HepG2 (cell line): ENCODE data around the gene ASMT. TPM values are rescaled to one million over a fixed set of nuclear protein-coding genes. Genes with fewer than 3 reads are reported as not detected.

Source experiments
- ATF7 ChIP-seq, 2 experiments: fragments of 450-650 bp in 1 of 2; sonication (generic) in 1 of 2; formaldehyde crosslinking in 1 of 2; IDR thresholded peaks; 2 replicates each; pipeline versions ENCODE4 v1.4.0 to v1.6.1; 2016 to 2020; ENCODE audit warnings: antibody characterized with exemption in 1 of 2, mild to moderate bottlenecking in 1 of 2, missing genetic modification reagents in 1 of 2
- FOSL2 ChIP-seq: sonication (generic); formaldehyde crosslinking; IDR thresholded peaks from 2 replicates; pipeline ENCODE4 v1.4.0; 2020; ENCODE audit warnings: missing genetic modification reagents
- FOXA1 ChIP-seq, 2 experiments: fragments of 450-650 bp in 1 of 2; sonication (generic) in 1 of 2; formaldehyde crosslinking in 1 of 2; IDR thresholded peaks; 2 replicates each; pipeline versions ENCODE4 v1.4.0 to v1.6.1; 2016 to 2020; ENCODE audit warnings: missing genetic modification reagents in 1 of 2
- GABPB1 ChIP-seq: IDR thresholded peaks from 2 replicates; pipeline ENCODE4 v1.6.1; 2016; ENCODE audit warnings: mild to moderate bottlenecking, missing genetic modification reagents, moderate library complexity, missing compliant biosample characterization
- IRF9 ChIP-seq: sonication (generic); formaldehyde crosslinking; IDR thresholded peaks from 2 replicates; pipeline ENCODE4 v1.8.0; 2022; ENCODE audit warnings: missing genetic modification reagents, mild to moderate bottlenecking, borderline replicate concordance
- KMT2B ChIP-seq: IDR thresholded peaks from 2 replicates; pipeline ENCODE4 v1.6.1; 2016; ENCODE audit warnings: missing genetic modification reagents, missing compliant biosample characterization
- NFYC ChIP-seq: IDR thresholded peaks from 2 replicates; pipeline ENCODE4 v1.6.1; 2016; ENCODE audit warnings: missing genetic modification reagents, missing compliant biosample characterization
- PRDM15 ChIP-seq: sonication (generic); formaldehyde crosslinking; IDR thresholded peaks from 2 replicates; pipeline ENCODE4 v1.4.0; 2020; ENCODE audit warnings: missing genetic modification reagents
- SALL1 ChIP-seq: sonication (generic); formaldehyde crosslinking; IDR thresholded peaks from 2 replicates; pipeline ENCODE4 v1.8.0; 2022; ENCODE audit warnings: mild to moderate bottlenecking, missing genetic modification reagents
- SRSF9 ChIP-seq: fragments of 200-400 bp; formaldehyde crosslinking; IDR thresholded peaks from 2 replicates; pipeline ENCODE4 v1.6.1; 2018; ENCODE audit warnings: borderline replicate concordance, mild to moderate bottlenecking, low read depth, low read length; ENCODE audit not compliant: insufficient read depth, poor library complexity, severe bottlenecking
- THAP7 ChIP-seq: sonication (generic); formaldehyde crosslinking; IDR thresholded peaks from 2 replicates; pipeline ENCODE4 v1.8.1; 2023; ENCODE audit warnings: mild to moderate bottlenecking, missing genetic modification reagents
- ZNF124 ChIP-seq: sonication (generic); formaldehyde crosslinking; IDR thresholded peaks from 2 replicates; pipeline ENCODE4 v1.4.0; 2020; ENCODE audit warnings: missing genetic modification reagents
- ZNF160 ChIP-seq: sonication (generic); formaldehyde crosslinking; IDR thresholded peaks from 2 replicates; pipeline ENCODE4 v1.8.0; 2022; ENCODE audit warnings: mild to moderate bottlenecking, inconsistent platforms, missing genetic modification reagents
- ZNF282 ChIP-seq: fragments of 450-650 bp; IDR thresholded peaks from 2 replicates; pipeline ENCODE4 v1.6.1; 2018; ENCODE audit not compliant: partially characterized antibody
- ZNF569 ChIP-seq: sonication (generic); formaldehyde crosslinking; IDR thresholded peaks from 2 replicates; pipeline ENCODE4 v1.5.0; 2020; ENCODE audit warnings: mild to moderate bottlenecking, missing genetic modification reagents, moderate library complexity, borderline replicate concordance
- ZNF614 ChIP-seq: IDR thresholded peaks from 2 replicates; pipeline ENCODE4 v1.6.1; 2018; ENCODE audit warnings: missing biosample characterization, missing genetic modification reagents, inconsistent platforms, borderline replicate concordance
- ZNF709 ChIP-seq: sonication (generic); formaldehyde crosslinking; IDR thresholded peaks from 2 replicates; pipeline ENCODE4 v1.5.0; 2020; ENCODE audit warnings: mild to moderate bottlenecking, missing genetic modification reagents
- ZNF761 ChIP-seq: sonication (generic); formaldehyde crosslinking; conservative IDR thresholded peaks from 2 replicates; pipeline ENCODE4 v1.4.0; 2020; ENCODE audit warnings: mild to moderate bottlenecking, missing genetic modification reagents
- ZNF878 ChIP-seq: sonication (generic); formaldehyde crosslinking; IDR thresholded peaks from 2 replicates; pipeline ENCODE4 v1.8.1; 2023; ENCODE audit warnings: mild to moderate bottlenecking, missing genetic modification reagents, moderate library complexity
- polyA plus RNA-seq, 8 experiments: library from polyadenylated mRNA; depleted of rRNA in 3 of 8; stranded (reverse) in 7 of 8; unstranded in 1 of 8; fragments of >200 nt; fragmentation: Illumina TruSeq in 4 of 8; extraction: Trizol in 4 of 8; gene quantifications; 2 replicates each; pipeline versions ENCODE4 v1.2.1 to v1.2.3, GENCODE V29; 2011 to 2016; ENCODE audit warnings: low read depth in 4 of 8, missing spikeins in 1 of 8, mixed read lengths in 1 of 8; ENCODE audit not compliant: insufficient read depth in 1 of 8
- total RNA-seq, 5 experiments: library from RNA; depleted of rRNA; stranded (reverse); fragments of >200 nt; fragmentation: Illumina TruSeq; extraction: Trizol; gene quantifications; 2 replicates each; pipeline ENCODE4 v1.2.3, GENCODE V29; 2016; ENCODE audit warnings: low read depth in 1 of 5
- TF ChIP-seq, protein P1 (sequence below): IDR thresholded peaks from 2 replicates; pipeline ENCODE4 v1.6.1; 2016; ENCODE audit warnings: mild to moderate bottlenecking, missing biosample characterization, missing genetic modification reagents

ASMT gene
- total and polyA plus RNA-seq, 2 of the 13 experiments (the other 11 are each of a cell fraction or from before 2014, with no cell fraction given): 0.04 TPM; not detected in 1

GRCh38 chrX:1591102-1591862, 23.6 kb upstream of the ASMT start, which contains the start of gene AKAP17A (continued):
- TF ChIP-seq THAP7 (CRISPR knock-in tag) (no peak; the same call in 1 of the 2 replicates), SRSF9 (no peak), SALL1 (CRISPR knock-in tag) (peak; percentile 74), ZNF709 (CRISPR knock-in tag) (no peak), GABPB1 (CRISPR knock-in tag) (peak; percentile 95), FOSL2 (0 out of 2 replicates have a peak, but pooled peaks have one; percentile 38), KMT2B (CRISPR knock-in tag) (peak; percentile 47; the same call in 1 of the 2 replicates), PRDM15 (CRISPR knock-in tag) (no peak), ZNF282 (no peak), ZNF761 (no peak), ATF7 (IDR thresholded peaks at IDR 0.05) (peak; percentile 53), ATF7 (CRISPR knock-in tag; IDR thresholded peaks at IDR 0.05) (no peak; the same call in 1 of the 2 replicates), NFYC (CRISPR knock-in tag) (peak; percentile 84), ZNF569 (CRISPR knock-in tag) (no peak), ZNF614 (CRISPR knock-in tag) (no peak), IRF9 (CRISPR knock-in tag) (no peak), ZNF878 (no peak), FOXA1 (IDR thresholded peaks at IDR 0.05) (no peak), FOXA1 (CRISPR knock-in tag; IDR thresholded peaks at IDR 0.05) (no peak), ZNF160 (no peak), ZNF124 (CRISPR knock-in tag) (no peak)
- TF ChIP-seq, protein P1, sequence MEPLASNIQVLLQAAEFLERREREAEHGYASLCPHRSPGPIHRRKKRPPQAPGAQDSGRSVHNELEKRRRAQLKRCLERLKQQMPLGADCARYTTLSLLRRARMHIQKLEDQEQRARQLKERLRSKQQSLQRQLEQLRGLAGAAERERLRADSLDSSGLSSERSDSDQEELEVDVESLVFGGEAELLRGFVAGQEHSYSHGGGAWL (CRISPR knock-in tag): no peak
